SK-MEL-5 (cell line): ENCODE results near the gene KPNB1. TPM values are rescaled to one million over a fixed set of nuclear protein-coding genes. Genes with fewer than 3 reads are reported as not detected.

Experiments used
- DNase-seq: peaks from one replicate; pipeline ENCODE4 v3.0.0-alpha.2; 2016; ENCODE audit warnings: low read depth, low spot score
- in situ Hi-C: cut with HindIII; loops from 2 replicates; pipeline ENCODE4 v1.10.0; 2016; ENCODE audit warnings: low sequenced_read_pairs, high pct_unique_total_duplicates, low pct_unique_long_range_greater_than_20kb
- small RNA-seq, 2 experiments: library from RNA; depleted of rRNA; stranded (forward); fragments of <200 nt; gene quantifications; one replicate each; pipeline ENCODE3, GENCODE V24; 2014
- total RNA-seq: library from RNA; depleted of rRNA; stranded (reverse); fragments of >200 nt; shearing (Covaris generic); gene quantifications from 2 replicates; pipeline ENCODE4 v1.2.3, GENCODE V29; 2014; rRNA removed

The KPNB1 gene
- total RNA-seq, 1 experiment from 2014 or later = 286 TPM

GRCh38 chr17:47732399-47733046, 82.8 kb downstream of the KPNB1 start:
- in situ Hi-C loops = no loop called here
- no peak for DNase-seq

- in situ Hi-C loops = no loop called here
- peak; percentile 56 for DNase-seq
Measured at GRCh38 chr17:47733047-47733673, 83.4 kb downstream of the KPNB1 start, which contains the start of gene TBX21. Gene TBX21, plus strand, starts transcription at chr17:47733236. Its CDS starts 219 bp downstream, at chr17:47733455.

GRCh38 chr17:47733674-47734410, 84.1 kb downstream of the KPNB1 start:
- DNase-seq = no peak
- in situ Hi-C loops = no loop called here

- in situ Hi-C loops = no loop called here
Measured at GRCh38 chr17:47735139-47735464, 85.4 kb downstream of the KPNB1 start.

More at GRCh38 chr17:47735139-47735464, 85.4 kb downstream of the KPNB1 start:
- no peak for DNase-seq

Small RNAs within 50 kb of the gene (small RNA-seq; reads per million reads assigned to genes)
- gene AC015674.1 = 0 reads per million in 2 experiments

Other genes with a start within 250 kb of the KPNB1 start
- 39.0 and 42.0 TPM in 2 replicates for gene NPEPPS, start 118.8 kb upstream of the KPNB1 start, total RNA-seq
- 7.7 and 8.3 TPM in 2 replicates for gene TBKBP1, start 44.2 kb downstream of the KPNB1 start, total RNA-seq
- gene TBX21, start 83.3 kb downstream of the KPNB1 start, total RNA-seq = not detected in 2 replicates
- 0.71 and 1.0 TPM in 2 replicates for gene OSBPL7, start 171.9 kb downstream of the KPNB1 start, total RNA-seq
- 72.6 and 82.0 TPM in 2 replicates for gene MRPL10, start 181.6 kb downstream of the KPNB1 start, total RNA-seq
- not detected in 2 replicates for gene LRRC46, start 181.8 kb downstream of the KPNB1 start, total RNA-seq
- 6.9 and 9.2 TPM in 2 replicates for gene SCRN2, start 191.4 kb downstream of the KPNB1 start, total RNA-seq
- 0.05 TPM in 1 of 2 replicates, not detected in the other for gene SP6, start 201.2 kb downstream of the KPNB1 start, total RNA-seq
- 1.2 and 2.9 TPM in 2 replicates for gene SP2, start 246.3 kb downstream of the KPNB1 start, total RNA-seq